Loucy (cell line): Measurements from ENCODE around the gene SIPA1L3.

ENCODE experiments used
- H2AFZ ChIP-seq: fragments of 200-600 bp; sonication (generic); 2 replicates; pipeline ENCODE4 v1.6.0; 2016; ENCODE audit warnings: antibody characterized with exemption, mild to moderate bottlenecking, low read length, moderate library complexity
- H3F3A ChIP-seq: fragments of 200-600 bp; 2 replicates; pipeline ENCODE4 v1.6.0; 2016; ENCODE audit warnings: antibody characterized with exemption, low read depth, mild to moderate bottlenecking
- H3K27me3 ChIP-seq: fragments of 200-600 bp; sonication (generic); 2 replicates; pipeline ENCODE4 v1.6.1; 2014; ENCODE audit warnings: low read length, mild to moderate bottlenecking; ENCODE audit not compliant: insufficient read depth, poor library complexity, severe bottlenecking
- H3K36me3 ChIP-seq: fragments of 200-600 bp; sonication (generic); 2 replicates; pipeline ENCODE4 v1.6.1; 2016; ENCODE audit warnings: low read length; ENCODE audit not compliant: insufficient read depth
- H3K4me1 ChIP-seq: fragments of 200-600 bp; sonication (generic); 2 replicates; pipeline ENCODE4 v1.5.1; 2014; ENCODE audit warnings: low read length, mild to moderate bottlenecking; ENCODE audit not compliant: insufficient read depth, poor library complexity, severe bottlenecking
- H3K4me2 ChIP-seq: fragments of 200-600 bp; sonication (generic); 2 replicates; pipeline ENCODE4 v1.6.0; 2014; ENCODE audit warnings: antibody characterized with exemption, low read length, low read depth, mild to moderate bottlenecking; ENCODE audit not compliant: poor library complexity, severe bottlenecking
- H3K4me3 ChIP-seq: fragments of 200-600 bp; sonication (generic); 2 replicates; pipeline ENCODE4 v1.5.1; 2014; ENCODE audit warnings: low read length, mild to moderate bottlenecking, mixed read lengths; ENCODE audit not compliant: poor library complexity, severe bottlenecking
- H3K79me2 ChIP-seq: fragments of 200-600 bp; sonication (generic); 2 replicates; pipeline ENCODE4 v1.6.1; 2014; ENCODE audit warnings: low read length; ENCODE audit not compliant: insufficient read depth
- H3K9ac ChIP-seq: fragments of 200-600 bp; sonication (generic); 2 replicates; pipeline ENCODE4 v1.6.0; 2014; ENCODE audit warnings: mild to moderate bottlenecking, low read depth, low read length, moderate library complexity; ENCODE audit not compliant: poor library complexity, severe bottlenecking
- H3K9me2 ChIP-seq: fragments of 200-600 bp; sonication (generic); replicated peaks from 2 replicates; pipeline ENCODE4 v1.6.1; 2016; ENCODE audit warnings: low read depth, low read length, mixed read lengths
- H3K9me3 ChIP-seq: fragments of 200-600 bp; sonication (generic); 2 replicates; pipeline ENCODE4 v1.6.1; 2014; ENCODE audit warnings: mild to moderate bottlenecking, antibody characterized with exemption, low read length, low read depth; ENCODE audit not compliant: insufficient read depth
- H4K20me1 ChIP-seq: fragments of 200-600 bp; sonication (generic); 2 replicates; pipeline ENCODE4 v1.6.0; 2014; ENCODE audit warnings: antibody characterized with exemption, low read length, mild to moderate bottlenecking; ENCODE audit not compliant: insufficient read depth, poor library complexity, severe bottlenecking
- EZH2phosphoT487 ChIP-seq: fragments of 200-600 bp; IDR thresholded peaks from 2 replicates; pipeline ENCODE4 v1.6.1; 2018; ENCODE audit warnings: antibody characterized with exemption, mild to moderate bottlenecking, moderate library complexity, borderline replicate concordance
- TF ChIP-seq, protein P1 (sequence below): fragments of 200-600 bp; sonication (generic); conservative IDR thresholded peaks from 2 replicates; pipeline ENCODE4 v1.5.1; 2014; ENCODE audit warnings: mild to moderate bottlenecking, antibody characterized with exemption, low read length

Gene SIPA1L3

DNA sequence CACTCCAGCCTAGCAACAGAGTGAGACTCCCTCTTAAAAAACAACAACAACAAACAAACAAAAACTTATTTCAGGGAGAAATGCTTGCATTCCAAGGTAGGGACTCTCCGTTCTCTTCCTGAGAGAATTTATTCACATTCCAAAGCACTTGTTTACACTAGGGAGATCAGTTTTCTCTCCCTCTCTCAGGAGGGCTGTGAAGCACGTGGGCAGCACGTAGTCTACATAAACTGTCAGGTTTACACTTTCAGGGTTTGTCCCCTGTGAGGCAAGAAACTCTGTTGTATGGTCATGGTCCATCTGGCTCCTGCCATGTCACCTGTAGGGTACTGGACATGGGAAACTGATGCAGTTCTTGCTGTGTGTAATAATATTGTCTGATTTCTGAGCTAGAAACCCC is 32.2 kb upstream of the SIPA1L3 start:
- TF ChIP-seq EZH2phosphoT487 = no peak
- TF ChIP-seq, protein P1, sequence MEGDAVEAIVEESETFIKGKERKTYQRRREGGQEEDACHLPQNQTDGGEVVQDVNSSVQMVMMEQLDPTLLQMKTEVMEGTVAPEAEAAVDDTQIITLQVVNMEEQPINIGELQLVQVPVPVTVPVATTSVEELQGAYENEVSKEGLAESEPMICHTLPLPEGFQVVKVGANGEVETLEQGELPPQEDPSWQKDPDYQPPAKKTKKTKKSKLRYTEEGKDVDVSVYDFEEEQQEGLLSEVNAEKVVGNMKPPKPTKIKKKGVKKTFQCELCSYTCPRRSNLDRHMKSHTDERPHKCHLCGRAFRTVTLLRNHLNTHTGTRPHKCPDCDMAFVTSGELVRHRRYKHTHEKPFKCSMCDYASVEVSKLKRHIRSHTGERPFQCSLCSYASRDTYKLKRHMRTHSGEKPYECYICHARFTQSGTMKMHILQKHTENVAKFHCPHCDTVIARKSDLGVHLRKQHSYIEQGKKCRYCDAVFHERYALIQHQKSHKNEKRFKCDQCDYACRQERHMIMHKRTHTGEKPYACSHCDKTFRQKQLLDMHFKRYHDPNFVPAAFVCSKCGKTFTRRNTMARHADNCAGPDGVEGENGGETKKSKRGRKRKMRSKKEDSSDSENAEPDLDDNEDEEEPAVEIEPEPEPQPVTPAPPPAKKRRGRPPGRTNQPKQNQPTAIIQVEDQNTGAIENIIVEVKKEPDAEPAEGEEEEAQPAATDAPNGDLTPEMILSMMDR = no peak
- Histone ChIP-seq H3K9me2 (no peaks in the 10 kb centered on the region), H3K27me3 (no peaks in the 10 kb centered on the region), H3K79me2 (no peaks in the 10 kb centered on the region), H3K4me1 (no peaks in the 10 kb centered on the region), H3K4me2 (no peak overlapping the region), H4K20me1 (no peaks in the 10 kb centered on the region), H2AFZ (no peak overlapping the region), H3F3A (no peaks in the 10 kb centered on the region), H3K9ac (no peak overlapping the region), H3K4me3 (no peak overlapping the region), H3K36me3 (no peaks in the 10 kb centered on the region), H3K9me3 (no peaks in the 10 kb centered on the region; the same call in 1 of the 2 replicates)

DNA sequence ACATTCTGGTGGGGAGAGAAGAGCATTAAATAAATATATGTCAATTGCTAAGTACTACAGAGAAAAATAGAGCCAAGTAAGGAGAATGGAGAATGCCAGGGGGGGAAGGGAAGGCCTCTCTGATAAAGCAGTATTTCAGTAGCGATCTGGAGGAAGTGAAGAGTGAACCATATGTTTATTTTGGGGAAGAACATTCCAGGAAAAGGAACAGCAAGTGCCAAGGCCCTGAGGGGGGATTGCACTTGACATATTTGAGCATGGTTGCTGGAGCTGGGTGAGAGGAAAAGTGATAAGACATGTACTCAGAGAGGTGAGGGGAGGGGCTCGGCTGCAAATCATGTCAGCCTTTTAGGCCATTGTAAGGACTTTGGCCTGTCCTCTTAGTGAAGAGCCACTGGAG is 31.0 kb upstream of the SIPA1L3 start:
- Histone ChIP-seq H4K20me1 (no peaks in the 10 kb centered on the region), H3K4me2 (no peak overlapping the region), H3K79me2 (no peaks in the 10 kb centered on the region), H3K9me3 (no peaks in the 10 kb centered on the region; the same call in 1 of the 2 replicates), H3K9ac (no peak overlapping the region), H3K36me3 (no peaks in the 10 kb centered on the region), H3K27me3 (no peaks in the 10 kb centered on the region), H3K4me3 (no peak overlapping the region), H2AFZ (no peak overlapping the region), H3F3A (no peaks in the 10 kb centered on the region), H3K9me2 (no peaks in the 10 kb centered on the region), H3K4me1 (no peaks in the 10 kb centered on the region)
- TF ChIP-seq, protein P1 = no peak
- TF ChIP-seq EZH2phosphoT487 = no peak

DNA sequence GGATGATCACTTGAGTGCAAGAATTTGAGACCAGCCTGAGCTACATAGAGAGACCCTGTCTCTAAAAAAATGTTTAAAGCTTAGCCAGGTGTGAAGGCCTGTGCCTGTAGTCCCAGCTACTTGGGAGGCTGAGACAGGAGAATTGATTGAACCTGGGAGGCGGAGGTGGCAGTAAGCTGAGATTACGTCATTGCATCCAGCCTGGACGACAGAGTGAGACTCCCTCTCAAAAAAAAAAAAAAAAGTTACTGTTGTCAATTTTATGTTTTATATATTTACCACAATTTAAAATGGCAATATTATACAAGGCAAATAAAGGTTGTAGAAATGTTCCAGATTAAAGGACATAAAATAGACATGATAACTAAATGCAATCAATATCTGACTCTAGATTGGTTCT is 29.9 kb upstream of the SIPA1L3 start:
- TF ChIP-seq, protein P1 = no peak
- TF ChIP-seq EZH2phosphoT487 = no peak

More for the DNA sequence above, 29.9 kb upstream of the SIPA1L3 start:
- H3K27me3 ChIP-seq = no peaks in the 10 kb centered on the region
- H3F3A ChIP-seq = no peaks in the 10 kb centered on the region
- H3K4me2 ChIP-seq = no peak overlapping the region
- H4K20me1 ChIP-seq = no peaks in the 10 kb centered on the region
- peaks cover 2% of the 10 kb centered on the region; the same call in 1 of the 2 replicates for H3K9me3 ChIP-seq
- H3K9ac ChIP-seq = no peak overlapping the region
- no peaks in the 10 kb centered on the region for H3K4me1 ChIP-seq
- no peak overlapping the region for H3K4me3 ChIP-seq
- no peak overlapping the region for H2AFZ ChIP-seq
- no peaks in the 10 kb centered on the region for H3K9me2 ChIP-seq
- H3K36me3 ChIP-seq = no peaks in the 10 kb centered on the region
- no peaks in the 10 kb centered on the region for H3K79me2 ChIP-seq
